Gastrocnemius medialis (tissue), 4 donors: Measurements from ENCODE around the gene HDAC4. TPM values are rescaled to one million over a fixed set of nuclear protein-coding genes. Genes with fewer than 3 reads are reported as not detected.

Source experiments
- ATAC-seq, 2 donors: fragments of 150-250 bp; one replicate each; pipeline ENCODE4 v1.9.1; 2016
- DNase-seq, 2 donors: peaks; one replicate each; pipeline ENCODE4 v3.0.0-alpha.2; 2019
- H3K27ac ChIP-seq, 4 donors: fragments of 200-600 bp; sonication (generic); 1 replicate in 1 of 4; 2 replicates in 3 of 4; pipeline ENCODE4 v1.5.1; 2016 to 2018; ENCODE audit warnings: mild to moderate bottlenecking in 2 of 4, moderate library complexity in 1 of 4
- H3K27me3 ChIP-seq, 3 donors: fragments of 200-600 bp; sonication (generic) in 2 of 3; 1 replicate in 1 of 3; 2 replicates in 2 of 3; pipeline versions ENCODE4 v1.5.1 to v1.6.0; 2016 to 2019; ENCODE audit warnings: mild to moderate bottlenecking in 1 of 3, moderate library complexity in 1 of 3
- H3K36me3 ChIP-seq, 2 donors: fragments of 200-600 bp; sonication (generic) in 1 of 2; one replicate each; pipeline ENCODE4 v1.5.1; 2017 to 2018
- H3K4me1 ChIP-seq, 2 donors: fragments of 200-600 bp; sonication (generic) in 1 of 2; one replicate each; pipeline ENCODE4 v1.5.1; 2016 to 2017; ENCODE audit warnings: mild to moderate bottlenecking in 2 of 2
- H3K4me3 ChIP-seq, 4 donors: fragments of 200-600 bp; sonication (generic) in 3 of 4; 1 replicate in 1 of 4; 2 replicates in 3 of 4; pipeline ENCODE4 v1.5.1; 2016 to 2019; ENCODE audit warnings: mild to moderate bottlenecking in 2 of 4
- H3K9me3 ChIP-seq, 3 donors: fragments of 200-600 bp; sonication (generic) in 2 of 3; 1 replicate in 1 of 3; 2 replicates in 2 of 3; pipeline ENCODE4 v1.5.1; 2016 to 2019
- CTCF ChIP-seq, 5 experiments: fragments of 450-650 bp in 3 of 5; fragments of 200-600 bp in 2 of 5; sonication (generic) in 2 of 5; IDR thresholded peaks in 4 of 5; conservative IDR thresholded peaks in 1 of 5; 1 replicate in 4 of 5; 2 replicates in 1 of 5; pipeline ENCODE4 v1.5.1; 2016 to 2019; ENCODE audit warnings: antibody characterized with exemption in 5 of 5, mild to moderate bottlenecking in 3 of 5, moderate library complexity in 3 of 5
- POLR2A ChIP-seq, 2 donors: fragments of 450-650 bp; IDR thresholded peaks; one replicate each; pipeline ENCODE4 v1.6.1; 2017; ENCODE audit warnings: antibody characterized with exemption in 2 of 2, mild to moderate bottlenecking in 2 of 2, moderate library complexity in 2 of 2
- in situ Hi-C, 4 donors: fragments of 200-750 bp; cut with MboI; loops; one replicate each; pipeline versions ENCODE4 v1.15.0 to v1.8.0; 2017; ENCODE audit warnings: low sequenced_read_pairs in 4 of 4
- intact Hi-C: fragments of 100-400 bp; cut with DNase I; formaldehyde crosslinking; loops from one replicate; pipeline ENCODE4 v1.15.1; 2023; ENCODE audit warnings: low total_unique reads
- total RNA-seq, 4 donors: library from RNA; depleted of rRNA; stranded (reverse); fragments of >200 nt; gene quantifications; one replicate each; pipeline versions ENCODE4 v1.1.0 to v1.2.3, GENCODE V29; 2016

HDAC4 gene
- total RNA-seq, 4 donors from 2014 or later = 23.6 to 257 (median 119) TPM

- peak overlapping the region; percentile 82 to 93 (median 90) for H3K27ac ChIP-seq
- H3K36me3 ChIP-seq = no peaks in the 10 kb centered on the region
- no peaks in the 10 kb centered on the region for H3K9me3 ChIP-seq
- intact Hi-C loops (loop anchor here (10.0 kb wide), 1 partner anchor 937 kb away; no protein-coding TSS in a partner anchor), in situ Hi-C loops (no loop called here)
- TF ChIP-seq POLR2A (IDR thresholded peaks at IDR 0.05) = no peak
- TF ChIP-seq CTCF (IDR thresholded peaks at IDR 0.05 in 4 of 5, conservative IDR thresholded peaks at IDR 0.05 in 1 of 5) = no peak
- DNase-seq (no peak), ATAC-seq (no peak)
- H3K4me3 ChIP-seq = no peak overlapping the region
- H3K27me3 ChIP-seq = no peaks in the 10 kb centered on the region
- peaks cover 51 to 56% of the 10 kb centered on the region in 2 donors for H3K4me1 ChIP-seq
These were observed 82.6 kb downstream of the HDAC4 start for GRCh38 chr2:239318151-239318611.

- intact Hi-C loops (loop anchor here (10.0 kb wide), 1 partner anchor 938 kb away; no protein-coding TSS in a partner anchor), in situ Hi-C loops (no loop called here)
- peak in 1 of 2 donors; percentile 79 for DNase-seq
- Histone ChIP-seq H3K4me1 (peaks cover 65 to 70% of the 10 kb centered on the region in 2 donors), H3K9me3 (no peaks in the 10 kb centered on the region), H3K4me3 (peak overlapping the region; percentile 5 to 30 (median 16)), H3K36me3 (no peaks in the 10 kb centered on the region), H3K27ac (peak overlapping the region; percentile 82 to 93 (median 90)), H3K27me3 (no peaks in the 10 kb centered on the region)
- TF ChIP-seq POLR2A (IDR thresholded peaks at IDR 0.05) (peak; percentile 43 to 46), CTCF (IDR thresholded peaks at IDR 0.05 in 4 of 5, conservative IDR thresholded peaks at IDR 0.05 in 1 of 5) (no peak)
- peak; percentile 25 to 33 for ATAC-seq
These were observed 84.0 kb downstream of the HDAC4 start for GRCh38 chr2:239316562-239317465.

GRCh38 chr2:239315308-239315707 is 85.5 kb downstream of the HDAC4 start:
- ATAC-seq (no peak), DNase-seq (no peak)
- H3K4me1 ChIP-seq = peaks cover 77 to 85% of the 10 kb centered on the region in 2 donors
- H3K4me3 ChIP-seq = no peak overlapping the region
- H3K27me3 ChIP-seq = no peaks in the 10 kb centered on the region
- H3K27ac ChIP-seq = peak overlapping the region; percentile 94 to 99 (median 98)
- no peak for TF ChIP-seq POLR2A (IDR thresholded peaks at IDR 0.05)
- TF ChIP-seq CTCF (IDR thresholded peaks at IDR 0.05 in 4 of 5, conservative IDR thresholded peaks at IDR 0.05 in 1 of 5) = no peak
- no peaks in the 10 kb centered on the region for H3K36me3 ChIP-seq
- intact Hi-C loops (loop anchor here (10.0 kb wide), 1 partner anchor 939 kb away; no protein-coding TSS in a partner anchor), in situ Hi-C loops (no loop called here)
- no peaks in the 10 kb centered on the region for H3K9me3 ChIP-seq

DNA sequence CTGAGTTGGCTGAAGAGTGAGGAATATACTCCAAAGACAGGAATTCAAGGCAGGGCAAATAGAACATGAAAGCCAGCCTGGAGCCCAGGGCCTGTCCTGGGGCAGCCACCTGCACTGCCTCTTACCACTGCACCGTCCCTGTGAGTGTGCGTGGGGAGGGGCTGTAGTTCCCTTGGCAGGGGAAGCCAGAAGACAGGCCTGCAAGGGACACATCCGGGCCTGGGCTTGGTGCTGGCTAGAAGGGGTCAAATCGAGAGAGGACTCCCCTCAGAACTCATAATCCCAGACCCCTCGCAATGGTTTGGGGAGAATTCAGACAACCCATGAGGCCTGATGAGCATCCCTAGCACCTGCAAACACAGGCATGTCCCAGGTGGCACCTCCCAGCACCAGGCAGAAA is 87.0 kb downstream of the HDAC4 start:
- peaks cover 80 to 88% of the 10 kb centered on the region in 2 donors for H3K4me1 ChIP-seq
- intact Hi-C loops = loop anchor here (5.0 to 10.0 kb wide), 2 partner anchors 89 to 941 kb away; partner anchors contain the start of gene HDAC4
- TF ChIP-seq POLR2A (IDR thresholded peaks at IDR 0.05) = no peak
- TF ChIP-seq CTCF (IDR thresholded peaks at IDR 0.05 in 4 of 5, conservative IDR thresholded peaks at IDR 0.05 in 1 of 5) = no peak
- H3K27me3 ChIP-seq = no peaks in the 10 kb centered on the region
- H3K27ac ChIP-seq = peak overlapping the region; percentile 94 to 99 (median 98)
- DNase-seq = peak in 1 of 2 donors; percentile 32
- in situ Hi-C loops = no loop called here
- no peak for ATAC-seq
- no peaks in the 10 kb centered on the region for H3K36me3 ChIP-seq
- no peaks in the 10 kb centered on the region for H3K9me3 ChIP-seq
- H3K4me3 ChIP-seq = no peak overlapping the region
